Esophagus (tissue), 2 donors: ENCODE results near the gene YES1. TPM values are rescaled to one million over a fixed set of nuclear protein-coding genes. Genes with fewer than 3 reads are reported as not detected.

Source experiments
- H3K27ac ChIP-seq, 2 donors: one replicate each; pipeline ENCODE4 v1.5.1; 2013; ENCODE audit warnings: low read depth in 2 of 2, mild to moderate bottlenecking in 2 of 2, inconsistent platforms in 1 of 2, low read length in 1 of 2, moderate library complexity in 1 of 2
- H3K27me3 ChIP-seq, 2 donors: one replicate each; pipeline ENCODE4 v1.6.1; 2013; ENCODE audit warnings: low read length in 2 of 2, control low read depth in 1 of 2, mild to moderate bottlenecking in 1 of 2; ENCODE audit not compliant: insufficient read depth in 2 of 2, control insufficient read depth in 1 of 2
- H3K36me3 ChIP-seq, 2 donors: one replicate each; pipeline ENCODE4 v1.6.1; 2013; ENCODE audit warnings: low read length in 1 of 2; ENCODE audit not compliant: control insufficient read depth in 2 of 2, insufficient read depth in 2 of 2
- H3K4me1 ChIP-seq, 2 donors: one replicate each; pipeline ENCODE4 v1.6.1; 2013; ENCODE audit warnings: low read length in 1 of 2; ENCODE audit not compliant: control insufficient read depth in 2 of 2, insufficient read depth in 2 of 2
- H3K4me3 ChIP-seq, 2 donors: one replicate each; pipeline ENCODE4 v1.5.1; 2013; ENCODE audit warnings: low read length in 2 of 2, mild to moderate bottlenecking in 2 of 2, low read depth in 1 of 2, moderate library complexity in 1 of 2
- H3K9me3 ChIP-seq, 2 donors: one replicate each; pipeline ENCODE4 v1.6.1; 2013; ENCODE audit warnings: mild to moderate bottlenecking in 2 of 2, low read depth in 1 of 2, low read length in 1 of 2, moderate library complexity in 1 of 2; ENCODE audit not compliant: control insufficient read depth in 2 of 2, insufficient read depth in 1 of 2
- WGBS, 2 donors: extraction: QIAGEN DNeasy Blood & Tissue Kit; methylation state at CpG; one replicate each; pipeline ENCODE4 v1.1.7; 2013; 5-methylcytosine and 5-hydroxymethylcytosine counted together
- polyA plus RNA-seq, 2 donors: library from polyadenylated mRNA; stranded (reverse); fragments of 200-250 nt; gene quantifications; one replicate each; pipeline ENCODE4 v1.2.3, GENCODE V29; 2013
- donor health status: healthy with polysubstance abuse.
- donor health status: Bipolar disorder and iron deficiency.

Gene YES1
- polyA plus RNA-seq, 2 donors = 15.4 to 18.4 TPM

GRCh38 chr18:675307-675706, 136.7 kb downstream of the YES1 start:
- Histone ChIP-seq H3K4me3 (no peak overlapping the region), H3K36me3 (peaks cover 5 to 24% of the 10 kb centered on the region in 2 donors), H3K27me3 (no peaks in the 10 kb centered on the region), H3K27ac (no peak overlapping the region), H3K4me1 (no peaks in the 10 kb centered on the region), H3K9me3 (no peaks in the 10 kb centered on the region)
- 93% methylated on average over 7 of the region's 7 CpGs for WGBS, 2 donors

GRCh38 chr18:673769-674168, 138.3 kb downstream of the YES1 start:
- Histone ChIP-seq H3K4me1 (no peaks in the 10 kb centered on the region), H3K36me3 (peaks cover 9 to 20% of the 10 kb centered on the region in 2 donors), H3K4me3 (no peak overlapping the region), H3K27me3 (no peaks in the 10 kb centered on the region), H3K27ac (no peak overlapping the region), H3K9me3 (no peaks in the 10 kb centered on the region)
- 53 to 56% methylated on average over 5 of the region's 5 CpGs for WGBS, 2 donors

- Histone ChIP-seq H3K4me1 (no peaks in the 10 kb centered on the region), H3K27me3 (no peaks in the 10 kb centered on the region), H3K27ac (no peak overlapping the region), H3K4me3 (no peak overlapping the region), H3K36me3 (peaks cover 9 to 17% of the 10 kb centered on the region in 2 donors), H3K9me3 (no peaks in the 10 kb centered on the region)
- WGBS, 2 donors = 81% methylated on average over 3 of the region's 3 CpGs
Observed at GRCh38 chr18:673317-673716, 138.7 kb downstream of the YES1 start.

Other genes starting within 250 kb of the YES1 start
- not detected for gene CETN1, start 231.9 kb downstream of the YES1 start, polyA plus RNA-seq
- under 1 TPM; 0.06 to 0.14 TPM for gene CLUL1, start 215.3 kb downstream of the YES1 start, polyA plus RNA-seq
- gene TYMS, start 154.6 kb downstream of the YES1 start, polyA plus RNA-seq = 10 to 100 TPM; 19.2 to 27.8 TPM
- 10 to 100 TPM; 23.9 to 75.1 TPM for gene ENOSF1, start 99.6 kb downstream of the YES1 start, polyA plus RNA-seq
- gene ADCYAP1, start 92.6 kb upstream of the YES1 start, polyA plus RNA-seq = under 1 TPM in 1 of 2 donors, not detected in 1; 0.14 TPM